Measurements from ENCODE around the gene WWTR1. TPM values are rescaled to one million over a fixed set of nuclear protein-coding genes. Genes with fewer than 3 reads are reported as not detected.

WWTR1 gene
- total and polyA plus RNA-seq, 3 donors from 2014 or later = 19.4 to 47.0 (median 46.5) TPM

GRCh38 chr3:149667576-149667975, 9.8 kb upstream of the WWTR1 start:
- no peak for DNase-seq
- Histone ChIP-seq H3K4me1 (no peaks in the 10 kb centered on the region), H3K27ac (no peak overlapping the region), H3K27me3 (no peaks in the 10 kb centered on the region), H3K36me3 (ENCODE audit: low read depth, missing control alignments) (no peaks in the 10 kb centered on the region), H3K9me3 (no peaks in the 10 kb centered on the region), H3K4me3 (no peak overlapping the region)
- intact Hi-C loops (cut with DNase I; ENCODE audit: low total_unique reads) = no loop called here
- TF ChIP-seq POLR2A (IDR thresholded peaks at IDR 0.05) (no peak), CTCF (IDR thresholded peaks at IDR 0.05) (no peak)
- 79 to 80% methylated on average over 2 of the region's 2 CpGs for WGBS, 2 donors

GRCh38 chr3:149663966-149664365, 6.1 kb upstream of the WWTR1 start:
- Histone ChIP-seq H3K36me3 (ENCODE audit: low read depth, missing control alignments) (no peaks in the 10 kb centered on the region), H3K4me3 (no peak overlapping the region), H3K27ac (no peak overlapping the region), H3K27me3 (no peaks in the 10 kb centered on the region), H3K9me3 (no peaks in the 10 kb centered on the region), H3K4me1 (peaks cover 7% of the 10 kb centered on the region)
- DNase-seq = no peak
- TF ChIP-seq CTCF (IDR thresholded peaks at IDR 0.05) = no peak
- TF ChIP-seq POLR2A (IDR thresholded peaks at IDR 0.05) = no peak
- WGBS, 2 donors = 87 to 100% methylated on average over 1 of the region's 1 CpG
- intact Hi-C loops (cut with DNase I; ENCODE audit: low total_unique reads) = no loop called here

GRCh38 chr3:149662240-149662887, 4.5 kb upstream of the WWTR1 start:
- WGBS, 2 donors = 82 to 89% methylated on average over 4 of the region's 4 CpGs
- no peak overlapping the region for H3K27ac ChIP-seq
- TF ChIP-seq CTCF (IDR thresholded peaks at IDR 0.05) (no peak), POLR2A (IDR thresholded peaks at IDR 0.05) (no peak)
- no peaks in the 10 kb centered on the region for H3K27me3 ChIP-seq
- DNase-seq = no peak
- H3K4me3 ChIP-seq = no peak overlapping the region
- intact Hi-C loops (cut with DNase I; ENCODE audit: low total_unique reads) = no loop called here
- peaks cover 11% of the 10 kb centered on the region for H3K4me1 ChIP-seq
- no peaks in the 10 kb centered on the region for H3K36me3 ChIP-seq (ENCODE audit: low read depth, missing control alignments)
- H3K9me3 ChIP-seq = no peaks in the 10 kb centered on the region

GRCh38 chr3:149660462-149660861, 2.6 kb upstream of the WWTR1 start:
- no peak overlapping the region for H3K4me3 ChIP-seq
- H3K27ac ChIP-seq = no peak overlapping the region
- WGBS, 2 donors = 73 to 93% methylated on average over 1 of the region's 1 CpG
- no peaks in the 10 kb centered on the region for H3K36me3 ChIP-seq (ENCODE audit: low read depth, missing control alignments)
- no peak for DNase-seq
- no peaks in the 10 kb centered on the region for H3K9me3 ChIP-seq
- peaks cover 11% of the 10 kb centered on the region for H3K4me1 ChIP-seq
- TF ChIP-seq POLR2A (IDR thresholded peaks at IDR 0.05) = no peak
- no peak for TF ChIP-seq CTCF (IDR thresholded peaks at IDR 0.05)
- intact Hi-C loops (cut with DNase I; ENCODE audit: low total_unique reads) = no loop called here
- H3K27me3 ChIP-seq = no peaks in the 10 kb centered on the region

Measured in testis (tissue), 3 donors.